PFSK-1 (cell line): Measurements from ENCODE around the gene NR1H4.

Experiments used
- FOXP2 ChIP-seq: optimal IDR thresholded peaks from 2 replicates; pipeline ENCODE3; 2011; ENCODE audit warnings: borderline replicate concordance, control low read depth, inconsistent platforms; ENCODE audit not compliant: insufficient read depth; ENCODE audit errors: extremely low read length, extremely low read depth
- POLR2AphosphoS5 ChIP-seq: IDR thresholded peaks from 2 replicates; pipeline ENCODE4 v1.6.1; 2012; ENCODE audit warnings: low read depth, mild to moderate bottlenecking, control low read depth, low read length, moderate library complexity
- SIN3A ChIP-seq: IDR thresholded peaks from 2 replicates; pipeline ENCODE4 v1.6.1; 2012; ENCODE audit warnings: mild to moderate bottlenecking, low read length, moderate library complexity, borderline replicate concordance; ENCODE audit not compliant: insufficient read depth
- TAF1 ChIP-seq: IDR thresholded peaks from 2 replicates; pipeline ENCODE4 v1.6.1; 2012; ENCODE audit warnings: low read length, control low read depth, borderline replicate concordance; ENCODE audit not compliant: insufficient read depth
- TF ChIP-seq, protein P1 (sequence below), 2 experiments: IDR thresholded peaks; 2 replicates each; pipeline versions ENCODE4 v1.6.1 to v1.8.0; 2011 to 2012; ENCODE audit warnings: low read depth in 2 of 2, low read length in 2 of 2, control low read depth in 1 of 2, inconsistent platforms in 1 of 2, mild to moderate bottlenecking in 1 of 2, moderate library complexity in 1 of 2; ENCODE audit not compliant: insufficient read depth in 1 of 2

The NR1H4 gene

GRCh38 chr12:100564905-100565467 lies 91.3 kb downstream of the NR1H4 start:
- no peak for TF ChIP-seq SIN3A
- no peak for TF ChIP-seq TAF1
- TF ChIP-seq FOXP2, result no peak
- TF ChIP-seq, protein P1, sequence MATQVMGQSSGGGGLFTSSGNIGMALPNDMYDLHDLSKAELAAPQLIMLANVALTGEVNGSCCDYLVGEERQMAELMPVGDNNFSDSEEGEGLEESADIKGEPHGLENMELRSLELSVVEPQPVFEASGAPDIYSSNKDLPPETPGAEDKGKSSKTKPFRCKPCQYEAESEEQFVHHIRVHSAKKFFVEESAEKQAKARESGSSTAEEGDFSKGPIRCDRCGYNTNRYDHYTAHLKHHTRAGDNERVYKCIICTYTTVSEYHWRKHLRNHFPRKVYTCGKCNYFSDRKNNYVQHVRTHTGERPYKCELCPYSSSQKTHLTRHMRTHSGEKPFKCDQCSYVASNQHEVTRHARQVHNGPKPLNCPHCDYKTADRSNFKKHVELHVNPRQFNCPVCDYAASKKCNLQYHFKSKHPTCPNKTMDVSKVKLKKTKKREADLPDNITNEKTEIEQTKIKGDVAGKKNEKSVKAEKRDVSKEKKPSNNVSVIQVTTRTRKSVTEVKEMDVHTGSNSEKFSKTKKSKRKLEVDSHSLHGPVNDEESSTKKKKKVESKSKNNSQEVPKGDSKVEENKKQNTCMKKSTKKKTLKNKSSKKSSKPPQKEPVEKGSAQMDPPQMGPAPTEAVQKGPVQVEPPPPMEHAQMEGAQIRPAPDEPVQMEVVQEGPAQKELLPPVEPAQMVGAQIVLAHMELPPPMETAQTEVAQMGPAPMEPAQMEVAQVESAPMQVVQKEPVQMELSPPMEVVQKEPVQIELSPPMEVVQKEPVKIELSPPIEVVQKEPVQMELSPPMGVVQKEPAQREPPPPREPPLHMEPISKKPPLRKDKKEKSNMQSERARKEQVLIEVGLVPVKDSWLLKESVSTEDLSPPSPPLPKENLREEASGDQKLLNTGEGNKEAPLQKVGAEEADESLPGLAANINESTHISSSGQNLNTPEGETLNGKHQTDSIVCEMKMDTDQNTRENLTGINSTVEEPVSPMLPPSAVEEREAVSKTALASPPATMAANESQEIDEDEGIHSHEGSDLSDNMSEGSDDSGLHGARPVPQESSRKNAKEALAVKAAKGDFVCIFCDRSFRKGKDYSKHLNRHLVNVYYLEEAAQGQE (IDR thresholded peaks at IDR 0.05; ENCODE audit: insufficient read depth in 1 of 2, low read depth in 2 of 2, low read length in 2 of 2), result no peak
- TF ChIP-seq POLR2AphosphoS5, result no peak

DNA sequence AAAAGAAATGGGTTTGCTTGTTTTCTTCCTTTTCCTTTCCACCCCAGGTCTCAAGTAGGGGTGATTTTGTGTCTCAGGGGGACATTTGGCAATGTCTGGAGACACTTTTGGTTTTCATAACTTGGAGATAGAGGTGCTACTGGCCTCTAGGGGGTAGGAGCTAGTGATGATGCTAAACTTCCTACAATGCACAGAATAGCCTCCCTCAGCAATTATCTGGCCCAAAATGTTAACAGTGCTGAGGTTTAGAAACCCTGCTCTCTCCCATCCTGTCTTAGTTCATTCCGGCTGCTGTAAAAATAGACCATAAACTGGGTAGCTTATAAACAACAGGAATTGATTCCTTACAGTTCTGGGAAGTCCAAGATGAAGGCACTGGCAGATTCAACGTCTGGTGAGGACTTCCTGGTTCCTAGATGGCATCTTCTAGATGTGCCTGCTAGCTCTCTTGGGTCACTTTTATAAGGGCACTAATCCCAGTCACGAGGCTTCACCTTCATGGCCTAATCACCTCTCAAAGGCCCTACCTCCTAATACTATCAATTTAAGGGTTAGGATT lies 92.4 kb downstream of the NR1H4 start:
- TF ChIP-seq, protein P1 (IDR thresholded peaks at IDR 0.05; ENCODE audit: insufficient read depth in 1 of 2, low read depth in 2 of 2, low read length in 2 of 2), result no peak
- TF ChIP-seq SIN3A, result no peak
- TF ChIP-seq TAF1, result no peak
- no peak for TF ChIP-seq FOXP2

DNA sequence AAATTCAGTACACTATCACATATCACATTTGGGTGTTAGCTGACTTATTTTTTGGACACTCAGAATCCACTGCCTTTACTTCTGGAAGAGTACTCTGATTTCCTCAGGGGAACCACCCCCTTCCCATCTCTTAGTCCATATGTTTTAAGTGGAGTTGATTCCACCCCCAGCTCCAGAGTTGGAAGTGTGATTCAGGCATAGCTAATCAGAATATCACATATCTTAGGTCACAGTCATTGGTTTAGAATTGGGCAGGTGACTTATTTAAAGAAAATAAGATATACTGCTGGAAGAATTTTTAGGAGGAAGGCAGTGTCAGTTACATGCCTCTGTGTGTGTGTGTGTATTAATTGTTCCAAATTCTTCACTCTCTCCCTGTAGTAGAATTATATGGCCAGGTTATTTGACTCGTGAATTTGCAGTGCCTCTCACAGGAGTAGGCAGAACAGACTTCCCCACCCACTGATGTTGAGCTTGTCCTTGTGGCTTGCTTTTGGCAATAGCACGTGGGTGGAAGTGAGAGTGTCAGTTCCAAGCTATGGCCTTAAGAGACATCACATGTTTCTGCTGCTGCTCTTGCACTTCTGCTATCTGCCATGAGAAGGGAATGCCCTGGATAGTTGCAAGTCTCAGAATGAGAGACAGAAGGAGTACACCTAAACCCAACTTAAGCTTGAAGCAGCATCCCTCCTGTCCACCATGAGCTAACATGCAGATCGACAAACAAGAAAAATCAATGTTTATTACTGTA lies 93.4 kb downstream of the NR1H4 start:
- TF ChIP-seq POLR2AphosphoS5, result no peak
- TF ChIP-seq FOXP2, result no peak
- no peak for TF ChIP-seq TAF1
- TF ChIP-seq SIN3A, result no peak
- TF ChIP-seq, protein P1 (IDR thresholded peaks at IDR 0.05; ENCODE audit: insufficient read depth in 1 of 2, low read depth in 2 of 2, low read length in 2 of 2), result no peak

DNA sequence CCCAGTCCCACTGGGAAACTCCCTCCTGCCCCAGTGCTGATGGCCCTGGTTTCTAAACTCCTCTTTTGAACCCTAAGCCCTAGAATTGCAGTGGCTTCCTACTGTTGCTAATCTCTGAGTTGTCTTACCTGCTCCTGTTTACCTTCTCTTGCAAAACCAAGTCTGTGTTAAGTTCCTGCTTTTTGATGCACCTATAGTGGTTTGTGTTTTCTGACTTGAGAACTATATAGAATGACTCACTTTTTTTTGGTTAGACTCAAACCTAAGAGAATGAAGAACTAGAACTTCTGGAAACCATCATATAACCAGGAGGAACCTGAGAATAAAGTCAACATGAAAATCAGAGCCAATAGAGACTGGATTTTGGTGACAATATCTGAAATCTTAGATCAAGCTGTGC lies 94.3 kb downstream of the NR1H4 start:
- TF ChIP-seq, protein P1 (IDR thresholded peaks at IDR 0.05; ENCODE audit: insufficient read depth in 1 of 2, low read depth in 2 of 2, low read length in 2 of 2), result no peak
- TF ChIP-seq TAF1, result no peak
- TF ChIP-seq FOXP2, result no peak
- no peak for TF ChIP-seq POLR2AphosphoS5
- TF ChIP-seq SIN3A, result no peak
